Small intestine (tissue), 7 donors: Measurements from ENCODE around the gene ABCC3. TPM values are rescaled to one million over a fixed set of nuclear protein-coding genes. Genes with fewer than 3 reads are reported as not detected.

Experiments used
- DNase-seq, 2 donors: peaks; one replicate each; pipeline versions ENCODE4 v3.0.0 to v3.0.0-alpha.2; 2013
- FAIRE-seq: peaks from 2 replicates; lab custom pipeline; 2012; peaks lifted over from hg19 to GRCh38; lab: Jason Lieb, UNC
- H3K27ac ChIP-seq, 3 donors: one replicate each; pipeline ENCODE4 v1.5.1; 2013; ENCODE audit warnings: low read length in 2 of 3, mild to moderate bottlenecking in 2 of 3, control low read depth in 1 of 3, inconsistent platforms in 1 of 3, low read depth in 1 of 3, moderate library complexity in 1 of 3
- H3K27me3 ChIP-seq, 3 donors: one replicate each; pipeline ENCODE4 v1.6.1; 2013; ENCODE audit warnings: low read length in 3 of 3, inconsistent platforms in 1 of 3; ENCODE audit not compliant: control insufficient read depth in 3 of 3, insufficient read depth in 3 of 3
- H3K36me3 ChIP-seq, 3 donors: one replicate each; pipeline ENCODE4 v1.6.1; 2013; ENCODE audit warnings: low read length in 3 of 3, inconsistent platforms in 1 of 3, low read depth in 1 of 3, mild to moderate bottlenecking in 1 of 3, moderate library complexity in 1 of 3; ENCODE audit not compliant: control insufficient read depth in 3 of 3, insufficient read depth in 2 of 3
- H3K4me1 ChIP-seq, 3 donors: one replicate each; pipeline ENCODE4 v1.6.1; 2013; ENCODE audit warnings: low read length in 2 of 3, inconsistent platforms in 1 of 3, low read depth in 1 of 3, mild to moderate bottlenecking in 1 of 3, moderate library complexity in 1 of 3; ENCODE audit not compliant: control insufficient read depth in 3 of 3, insufficient read depth in 2 of 3
- H3K4me3 ChIP-seq, 3 donors: one replicate each; pipeline ENCODE4 v1.5.1; 2013; ENCODE audit warnings: low read length in 3 of 3, control low read depth in 1 of 3, inconsistent platforms in 1 of 3, low read depth in 1 of 3, mild to moderate bottlenecking in 1 of 3, moderate library complexity in 1 of 3
- H3K9me3 ChIP-seq, 2 donors: one replicate each; pipeline ENCODE4 v1.6.1; 2013; ENCODE audit warnings: low read depth in 1 of 2, low read length in 1 of 2; ENCODE audit not compliant: control insufficient read depth in 2 of 2, insufficient read depth in 1 of 2
- WGBS, 3 donors: extraction: QIAGEN DNeasy Blood & Tissue Kit; methylation state at CpG; one replicate each; pipeline ENCODE4 v1.1.7; 2013; 5-methylcytosine and 5-hydroxymethylcytosine counted together
- polyA plus RNA-seq, 4 donors: library from polyadenylated mRNA; stranded (reverse) in 3 of 4; unstranded in 1 of 4; fragments of 200-250 nt in 3 of 4; fragments of 120-200 nt in 1 of 4; gene quantifications; one replicate each; pipeline versions ENCODE4 v1.2.1 to v1.2.3, GENCODE V29; 2013
- donor health status: healthy with polysubstance abuse.
- donor health status: control.
- donor health status: control.
- donor health status: Bipolar disorder and iron deficiency.
- donor health status: healthy.

The ABCC3 gene
- polyA plus RNA-seq, 4 donors = 36.7 to 131 (median 81.9) TPM

DNA sequence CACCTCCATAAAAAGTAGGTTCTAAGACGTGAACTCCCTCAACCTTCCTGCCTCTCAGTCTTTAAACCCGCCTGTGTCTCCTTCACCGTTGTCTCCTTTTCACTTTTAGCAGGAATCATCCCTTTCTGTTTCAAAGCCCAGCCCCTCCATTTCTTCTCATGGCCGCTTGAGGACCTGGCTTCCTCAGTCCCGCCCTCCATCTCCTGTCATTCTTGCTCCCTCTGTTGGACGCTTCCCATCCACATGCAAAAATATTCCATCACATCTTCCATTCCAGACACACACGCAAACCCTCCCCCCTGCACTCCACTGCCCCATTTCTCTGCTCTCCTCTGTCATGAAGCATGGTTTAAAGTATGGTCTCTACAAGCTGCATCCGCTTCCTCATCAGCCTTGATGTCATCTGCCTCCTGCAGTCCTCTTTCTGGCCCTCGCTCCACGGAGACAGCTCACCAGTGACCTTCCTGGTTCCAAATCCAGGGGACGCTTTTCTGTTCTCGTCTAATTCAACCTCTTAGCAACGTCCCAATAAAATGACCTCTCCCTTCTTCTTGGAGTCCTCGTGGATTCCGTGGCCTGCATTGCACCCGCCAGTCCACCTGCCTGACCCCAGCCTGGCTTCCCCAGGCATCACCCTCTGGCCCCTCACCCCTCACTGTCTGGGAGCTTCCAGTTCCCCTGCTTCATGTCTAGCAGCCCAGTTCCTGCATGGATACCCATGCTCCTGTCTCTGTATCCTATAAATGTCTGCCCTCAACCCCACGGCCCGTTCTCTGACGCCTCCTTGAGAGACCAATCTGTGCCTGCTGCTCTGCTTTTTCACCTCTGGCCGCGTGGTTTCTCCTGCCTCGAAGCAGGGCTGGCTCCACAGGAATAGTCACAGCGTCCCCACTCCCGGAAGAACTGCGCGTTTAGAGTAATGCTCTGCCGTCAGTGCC lies 46.9 kb downstream of the ABCC3 start:
- no peaks in the 10 kb centered on the region for H3K9me3 ChIP-seq
- H3K36me3 ChIP-seq = peaks cover 0 to 50% (median 9%) of the 10 kb centered on the region in 3 donors
- no peak overlapping the region for H3K4me3 ChIP-seq
- peaks cover 0 to 37% (median 0%) of the 10 kb centered on the region in 3 donors for H3K4me1 ChIP-seq
- FAIRE-seq (no peak), DNase-seq (peak; percentile 72 to 81)
- H3K27ac ChIP-seq = peak overlapping the region in 2 of 3 donors; percentile 0 to 30
- no peaks in the 10 kb centered on the region for H3K27me3 ChIP-seq
- 53 to 63% (median 56%) methylated on average over 27 of the region's 27 CpGs for WGBS, 3 donors

DNA sequence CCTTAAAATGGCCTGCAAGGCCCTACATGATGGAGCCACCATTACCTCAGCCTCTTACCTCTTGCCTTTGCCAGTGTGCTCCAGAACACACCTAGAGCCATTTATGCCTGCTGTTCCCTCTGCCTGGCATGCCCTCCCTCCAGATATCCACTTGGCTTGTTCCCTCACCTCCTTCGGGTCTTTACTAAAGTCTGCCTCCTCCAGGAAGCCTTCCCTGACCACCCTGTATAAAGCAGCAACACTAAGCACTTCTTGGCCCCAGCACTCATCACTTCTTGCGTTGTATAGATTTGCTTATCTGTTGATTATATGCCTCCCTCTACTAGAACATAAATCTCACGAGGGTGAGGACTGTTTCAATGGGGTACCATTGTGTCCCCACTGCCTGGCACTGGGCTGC lies 47.8 kb downstream of the ABCC3 start:
- Histone ChIP-seq H3K36me3 (peaks cover 0 to 44% (median 6%) of the 10 kb centered on the region in 3 donors), H3K27ac (no peak overlapping the region)
- FAIRE-seq = no peak

DNA sequence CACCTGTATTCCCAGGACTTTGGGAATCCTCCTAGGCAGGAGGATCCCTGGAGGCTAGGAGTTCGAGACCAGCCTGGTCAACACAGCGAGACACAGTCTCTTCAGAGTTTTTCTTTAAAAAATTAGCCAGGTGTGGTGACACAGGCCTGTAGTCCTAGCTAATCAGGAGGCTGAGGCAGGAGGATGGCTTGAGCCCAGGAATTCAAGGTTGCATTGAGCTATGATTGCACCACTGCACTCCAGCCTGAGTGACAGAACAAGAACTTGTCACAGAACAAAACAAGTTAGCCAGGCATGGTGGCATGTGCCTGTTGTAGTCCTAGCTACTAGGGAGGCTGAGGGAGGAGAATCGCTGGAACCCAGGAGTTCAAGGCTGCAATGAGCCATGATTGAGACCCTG lies 48.3 kb downstream of the ABCC3 start:
- Histone ChIP-seq H3K36me3 (peaks cover 0 to 39% (median 4%) of the 10 kb centered on the region in 3 donors), H3K4me1 (peaks cover 0 to 50% (median 4%) of the 10 kb centered on the region in 3 donors), H3K27me3 (no peaks in the 10 kb centered on the region), H3K27ac (no peak overlapping the region), H3K4me3 (no peak overlapping the region), H3K9me3 (no peaks in the 10 kb centered on the region)
- 84 to 93% (median 85%) methylated on average over 3 of the region's 3 CpGs for WGBS, 3 donors
- DNase-seq = no peak
- FAIRE-seq = no peak

More for the DNA sequence above, 47.8 kb downstream of the ABCC3 start:
- Histone ChIP-seq H3K4me1 (peaks cover 0 to 47% (median 4%) of the 10 kb centered on the region in 3 donors), H3K27me3 (no peaks in the 10 kb centered on the region), H3K9me3 (no peaks in the 10 kb centered on the region), H3K4me3 (no peak overlapping the region)
- DNase-seq = no peak
- 43 to 68% (median 51%) methylated on average over 3 of the region's 3 CpGs for WGBS, 3 donors

DNA sequence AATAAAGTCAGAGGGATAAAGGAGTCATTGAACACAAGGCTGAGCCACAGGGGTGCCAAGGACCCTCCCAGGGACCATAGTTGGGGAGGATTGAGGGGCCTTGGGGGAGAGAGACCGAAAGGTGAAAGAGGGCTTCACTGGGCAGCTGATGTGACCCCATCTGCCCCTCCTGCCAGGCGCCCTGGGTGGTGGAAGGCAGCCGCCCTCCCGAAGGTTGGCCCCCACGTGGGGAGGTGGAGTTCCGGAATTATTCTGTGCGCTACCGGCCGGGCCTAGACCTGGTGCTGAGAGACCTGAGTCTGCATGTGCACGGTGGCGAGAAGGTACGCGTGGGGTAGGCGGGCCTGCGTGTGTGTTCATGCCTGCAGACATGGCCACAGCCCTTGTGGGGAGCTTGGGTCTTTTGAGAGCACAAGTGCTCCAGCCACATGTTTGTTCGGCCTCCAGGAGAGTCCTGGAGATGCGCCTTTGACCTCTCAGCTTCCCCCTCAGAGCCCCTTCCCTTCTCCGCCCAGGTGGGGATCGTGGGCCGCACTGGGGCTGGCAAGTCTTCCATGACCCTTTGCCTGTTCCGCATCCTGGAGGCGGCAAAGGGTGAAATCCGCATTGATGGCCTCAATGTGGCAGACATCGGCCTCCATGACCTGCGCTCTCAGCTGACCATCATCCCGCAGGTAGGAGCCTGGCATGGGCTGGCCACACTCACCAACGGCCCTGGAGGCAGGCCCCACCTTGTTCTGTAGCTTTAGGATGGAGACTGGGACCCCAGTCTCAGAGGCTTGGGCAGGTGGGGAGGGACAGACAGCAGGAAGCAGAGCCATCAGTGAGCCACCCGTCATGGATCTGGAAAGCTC lies 49.0 kb downstream of the ABCC3 start:
- H3K4me1 ChIP-seq = peaks cover 0 to 57% (median 7%) of the 10 kb centered on the region in 3 donors
- H3K4me3 ChIP-seq = no peak overlapping the region
- H3K27ac ChIP-seq = peak overlapping the region; percentile 4 to 96 (median 69)
- H3K36me3 ChIP-seq = peaks cover 0 to 39% (median 0%) of the 10 kb centered on the region in 3 donors
- 88 to 91% (median 89%) methylated on average over 28 of the region's 28 CpGs for WGBS, 3 donors
- DNase-seq (no peak), FAIRE-seq (no peak)
- H3K27me3 ChIP-seq = no peaks in the 10 kb centered on the region
- H3K9me3 ChIP-seq = no peaks in the 10 kb centered on the region

DNA sequence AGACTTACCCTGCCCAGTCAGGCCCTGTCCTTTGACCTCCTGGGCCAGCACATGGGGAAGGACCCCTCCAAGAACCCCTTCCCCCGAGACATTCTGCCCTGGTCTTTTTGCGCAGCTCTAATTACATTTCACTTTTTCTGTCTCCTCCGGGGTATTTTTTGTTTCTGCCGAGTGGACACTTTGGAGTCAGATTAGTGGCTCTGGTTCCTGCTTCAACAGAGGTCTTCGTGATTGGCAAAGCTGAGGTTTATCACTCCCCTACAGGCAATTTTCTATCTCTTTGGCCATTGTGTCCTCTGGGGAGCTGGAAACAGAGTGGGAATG lies 49.6 kb downstream of the ABCC3 start:
- FAIRE-seq (no peak), DNase-seq (no peak)
- WGBS, 3 donors = 52 to 74% (median 59%) methylated on average over 5 of the region's 5 CpGs
- Histone ChIP-seq H3K27ac (peak overlapping the region; percentile 69 to 96 (median 76)), H3K27me3 (no peaks in the 10 kb centered on the region), H3K4me1 (peaks cover 0 to 62% (median 7%) of the 10 kb centered on the region in 3 donors), H3K36me3 (peaks cover 0 to 39% (median 0%) of the 10 kb centered on the region in 3 donors), H3K9me3 (no peaks in the 10 kb centered on the region), H3K4me3 (no peak overlapping the region)

DNA sequence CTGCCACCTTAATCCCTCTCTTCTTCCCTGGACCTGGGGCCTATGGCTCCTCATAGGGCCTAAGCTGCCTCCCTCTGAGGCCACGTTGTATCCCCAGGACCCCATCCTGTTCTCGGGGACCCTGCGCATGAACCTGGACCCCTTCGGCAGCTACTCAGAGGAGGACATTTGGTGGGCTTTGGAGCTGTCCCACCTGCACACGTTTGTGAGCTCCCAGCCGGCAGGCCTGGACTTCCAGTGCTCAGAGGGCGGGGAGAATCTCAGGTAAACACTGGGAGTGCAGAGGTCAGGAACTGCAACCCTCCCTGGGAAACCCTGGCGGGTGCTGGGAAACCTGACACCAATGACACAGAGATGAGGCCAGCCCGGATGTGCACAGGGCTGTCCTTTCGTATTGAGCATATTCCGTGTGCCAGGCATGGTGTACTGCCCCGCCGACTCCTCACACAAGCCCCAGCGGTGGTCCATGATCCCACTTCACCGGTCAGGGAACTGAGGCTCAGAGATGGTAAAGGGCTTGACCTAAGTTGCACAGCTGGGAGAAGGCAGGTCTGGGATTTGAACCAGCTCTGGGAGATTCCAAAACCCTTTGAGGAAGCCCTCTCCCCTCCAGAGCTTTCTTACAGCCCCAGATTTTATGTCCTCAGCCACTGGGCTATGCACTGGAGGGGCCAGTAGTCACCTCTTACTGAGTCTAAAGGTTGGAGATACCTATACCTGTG lies 50.1 kb downstream of the ABCC3 start:
- peaks cover 0 to 67% (median 11%) of the 10 kb centered on the region in 3 donors for H3K4me1 ChIP-seq
- no peaks in the 10 kb centered on the region for H3K9me3 ChIP-seq
- no peak overlapping the region for H3K4me3 ChIP-seq
- WGBS, 3 donors = 22 to 63% (median 38%) methylated on average over 15 of the region's 15 CpGs
- no peaks in the 10 kb centered on the region for H3K27me3 ChIP-seq
- H3K36me3 ChIP-seq = peaks cover 0 to 39% (median 0%) of the 10 kb centered on the region in 3 donors
- no peak for FAIRE-seq
- peak overlapping the region; percentile 69 to 96 (median 84) for H3K27ac ChIP-seq
- DNase-seq = peak; percentile 86 to 94

DNA sequence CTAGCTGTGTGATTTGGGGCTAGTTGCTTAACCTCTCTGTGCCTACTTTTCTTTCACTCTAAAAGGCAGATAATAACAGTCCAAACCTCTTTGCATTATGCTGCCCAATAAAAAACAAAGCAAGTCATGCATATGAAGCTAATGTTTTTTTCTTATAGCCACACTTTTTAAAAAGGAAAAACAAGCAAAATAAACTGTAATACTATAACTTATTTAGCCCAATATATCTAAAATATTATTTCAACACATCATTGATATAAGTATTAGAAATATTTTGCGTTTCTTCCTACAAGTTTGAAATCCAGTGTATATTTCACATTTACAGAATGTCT lies 50.6 kb downstream of the ABCC3 start:
- FAIRE-seq = no peak
- Histone ChIP-seq H3K4me3 (no peak overlapping the region), H3K9me3 (no peaks in the 10 kb centered on the region), H3K27ac (peak overlapping the region; percentile 95 to 96 (median 96)), H3K36me3 (peaks cover 0 to 39% (median 0%) of the 10 kb centered on the region in 3 donors), H3K27me3 (no peaks in the 10 kb centered on the region), H3K4me1 (peaks cover 0 to 72% (median 14%) of the 10 kb centered on the region in 3 donors)
- no peak for DNase-seq
- WGBS, 3 donors = 74 to 93% (median 91%) methylated on average over 1 of the region's 1 CpG
